HG03457 (cell line): ENCODE measurements around the gene ACADVL.
"Not testable (repeated sequence)": the region's sequence is repeated elsewhere in the genome, so short reads cannot be mapped to it uniquely, and the experiment has no call there.

Source experiments
- ATAC-seq: cut with Tn5 transposase; IDR thresholded peaks from one replicate; pipeline ENCODE4 v1.9.1; 2021; ENCODE audit warnings: moderate number of reproducible peaks; ENCODE audit not compliant: unreplicated experiment

The ACADVL gene

GRCh38 chr17:7234083-7234951, 14.6 kb downstream of the ACADVL start, which contains the start of gene DVL2:
TSS of gene DVL2 (minus strand) at chr17:7234517. CDS start at chr17:7234262, 255 bp downstream.
- ATAC-seq, result peak; percentile 34

- ATAC-seq, result no peak
Measured at GRCh38 chr17:7235693-7236665, 16.2 kb downstream of the ACADVL start.

- no peak for ATAC-seq
Measured at GRCh38 chr17:7236808-7237207, 17.1 kb downstream of the ACADVL start.

- ATAC-seq, result no peak
Measured at GRCh38 chr17:7237266-7237760, 17.6 kb downstream of the ACADVL start.

GRCh38 chr17:7237761-7238419, 18.2 kb downstream of the ACADVL start:
- ATAC-seq, result no peak

GRCh38 chr17:7238420-7239090, 18.8 kb downstream of the ACADVL start:
- ATAC-seq, result no peak

- ATAC-seq, result peak; percentile 32
Measured at GRCh38 chr17:7239091-7240027, 19.6 kb downstream of the ACADVL start, which contains the start of gene PHF23. TSS of gene PHF23 (minus strand) at chr17:7239457. CDS start at chr17:7239279, 178 bp downstream.

- ATAC-seq, result no peak
Measured at GRCh38 chr17:7240375-7240774, 20.6 kb downstream of the ACADVL start.

- ATAC-seq, result no peak
Measured at GRCh38 chr17:7241090-7241733, 21.5 kb downstream of the ACADVL start.

GRCh38 chr17:7241783-7242716, 22.3 kb downstream of the ACADVL start, which contains the start of gene GABARAP:
TSS of gene GABARAP (minus strand) at chr17:7242449. CDS start at chr17:7242330, 119 bp downstream.
- peak; percentile 29 for ATAC-seq

GRCh38 chr17:7242717-7243452, 23.1 kb downstream of the ACADVL start:
- peak; percentile 36 for ATAC-seq

- ATAC-seq, result no peak
Measured at GRCh38 chr17:7243453-7243729, 23.7 kb downstream of the ACADVL start.

- not testable (repeated sequence) for ATAC-seq
Measured at GRCh38 chr17:7243838-7244237, 24.1 kb downstream of the ACADVL start.

- no peak for ATAC-seq
Measured at GRCh38 chr17:7246779-7247178, 27.0 kb downstream of the ACADVL start.

GRCh38 chr17:7248796-7249195, 29.1 kb downstream of the ACADVL start:
- no peak for ATAC-seq

GRCh38 chr17:7249214-7249613, 29.5 kb downstream of the ACADVL start:
- ATAC-seq, result no peak

- no peak for ATAC-seq
Measured at GRCh38 chr17:7249830-7250229, 30.1 kb downstream of the ACADVL start.
